Osteoblast (primary cell): ENCODE results near the gene TMCO1. TPM values are rescaled to one million over a fixed set of nuclear protein-coding genes. Genes with fewer than 3 reads are reported as not detected.

Experiments
- DNase-seq: peaks from one replicate; pipeline ENCODE4 v3.0.0; 2011; ENCODE audit warnings: low spot score, mixed read lengths; ENCODE audit not compliant: insufficient read length; ENCODE audit errors: missing footprints
- H2AFZ ChIP-seq: 2 replicates; pipeline ENCODE4 v1.6.0; 2011; ENCODE audit warnings: mild to moderate bottlenecking, low read length
- H3K27ac ChIP-seq: 2 replicates; pipeline ENCODE4 v1.5.1; 2011; ENCODE audit warnings: mild to moderate bottlenecking, low read depth, low read length, moderate library complexity
- H3K27me3 ChIP-seq: 2 replicates; pipeline ENCODE4 v1.6.0; 2012; ENCODE audit warnings: mild to moderate bottlenecking, control low read depth, inconsistent platforms, low read length, moderate library complexity; ENCODE audit not compliant: insufficient read depth
- H3K36me3 ChIP-seq: 2 replicates; pipeline ENCODE4 v1.5.1; 2011; ENCODE audit warnings: mild to moderate bottlenecking, low read length, control low read depth, moderate library complexity; ENCODE audit not compliant: insufficient read depth
- H3K4me1 ChIP-seq: 2 replicates; pipeline ENCODE4 v1.5.1; 2011; ENCODE audit warnings: mild to moderate bottlenecking, low read length, control low read depth, moderate library complexity; ENCODE audit not compliant: insufficient read depth
- H3K4me2 ChIP-seq: 2 replicates; pipeline ENCODE4 v1.6.0; 2011; ENCODE audit warnings: mild to moderate bottlenecking, low read length; ENCODE audit not compliant: insufficient read depth
- H3K4me3 ChIP-seq: fragments of 200-600 bp; sonication (generic); 3 replicates; pipeline ENCODE4 v1.5.1; 2012; ENCODE audit warnings: mild to moderate bottlenecking, low read length, inconsistent platforms; ENCODE audit not compliant: insufficient read depth
- H3K79me2 ChIP-seq: 2 replicates; pipeline ENCODE4 v1.6.0; 2012; ENCODE audit warnings: mild to moderate bottlenecking, low read length, control low read depth, inconsistent platforms; ENCODE audit not compliant: insufficient read depth
- H3K9me3 ChIP-seq: 2 replicates; pipeline ENCODE4 v1.5.1; 2011; ENCODE audit warnings: low read depth, low read length, control low read depth
- H4K20me1 ChIP-seq: 2 replicates; pipeline ENCODE4 v1.6.0; 2012; ENCODE audit warnings: mild to moderate bottlenecking, low read length, control low read depth; ENCODE audit not compliant: insufficient read depth
- total RNA-seq: library from RNA; depleted of rRNA; stranded (reverse); fragments of >200 nt; gene quantifications from 2 replicates; pipeline ENCODE4 v1.2.3, GENCODE V29; 2012
- TF ChIP-seq, protein P1 (sequence below): IDR thresholded peaks from 2 replicates; pipeline ENCODE4 v1.5.1; 2011; ENCODE audit warnings: mild to moderate bottlenecking, low read depth, low read length, moderate library complexity; ENCODE audit errors: extremely low read depth

The TMCO1 gene
- total RNA-seq, 1 donor = 87.6 TPM

DNA sequence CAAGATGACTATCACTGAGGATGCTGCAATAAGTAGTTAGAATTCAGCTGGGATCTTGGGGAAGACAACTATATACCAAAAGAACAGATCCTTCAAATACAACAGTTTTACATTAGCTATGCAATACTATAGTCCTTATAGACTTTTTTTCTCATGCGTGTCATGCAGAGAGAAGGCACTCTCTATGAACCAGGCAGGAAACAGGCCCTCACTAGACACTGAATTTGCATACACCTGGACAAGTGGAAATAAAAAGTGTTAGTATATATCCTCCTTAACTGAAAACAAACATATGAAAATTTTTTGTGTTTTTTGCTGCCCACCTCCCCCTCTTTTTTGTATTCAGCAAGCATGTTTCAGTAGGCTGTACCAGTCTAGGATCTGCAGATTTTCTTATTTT, 29.9 kb downstream of the TMCO1 start:
- Histone ChIP-seq H3K27ac (no peak overlapping the region), H3K79me2 (peaks cover 11% of the 10 kb centered on the region), H3K4me1 (no peaks in the 10 kb centered on the region), H2AFZ (no peak overlapping the region), H3K27me3 (no peaks in the 10 kb centered on the region), H4K20me1 (no peaks in the 10 kb centered on the region), H3K4me2 (no peak overlapping the region), H3K9me3 (no peaks in the 10 kb centered on the region), H3K36me3 (peaks cover 41% of the 10 kb centered on the region), H3K4me3 (no peak overlapping the region)
- TF ChIP-seq, protein P1, sequence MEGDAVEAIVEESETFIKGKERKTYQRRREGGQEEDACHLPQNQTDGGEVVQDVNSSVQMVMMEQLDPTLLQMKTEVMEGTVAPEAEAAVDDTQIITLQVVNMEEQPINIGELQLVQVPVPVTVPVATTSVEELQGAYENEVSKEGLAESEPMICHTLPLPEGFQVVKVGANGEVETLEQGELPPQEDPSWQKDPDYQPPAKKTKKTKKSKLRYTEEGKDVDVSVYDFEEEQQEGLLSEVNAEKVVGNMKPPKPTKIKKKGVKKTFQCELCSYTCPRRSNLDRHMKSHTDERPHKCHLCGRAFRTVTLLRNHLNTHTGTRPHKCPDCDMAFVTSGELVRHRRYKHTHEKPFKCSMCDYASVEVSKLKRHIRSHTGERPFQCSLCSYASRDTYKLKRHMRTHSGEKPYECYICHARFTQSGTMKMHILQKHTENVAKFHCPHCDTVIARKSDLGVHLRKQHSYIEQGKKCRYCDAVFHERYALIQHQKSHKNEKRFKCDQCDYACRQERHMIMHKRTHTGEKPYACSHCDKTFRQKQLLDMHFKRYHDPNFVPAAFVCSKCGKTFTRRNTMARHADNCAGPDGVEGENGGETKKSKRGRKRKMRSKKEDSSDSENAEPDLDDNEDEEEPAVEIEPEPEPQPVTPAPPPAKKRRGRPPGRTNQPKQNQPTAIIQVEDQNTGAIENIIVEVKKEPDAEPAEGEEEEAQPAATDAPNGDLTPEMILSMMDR = no peak
- DNase-seq = no peak

DNA sequence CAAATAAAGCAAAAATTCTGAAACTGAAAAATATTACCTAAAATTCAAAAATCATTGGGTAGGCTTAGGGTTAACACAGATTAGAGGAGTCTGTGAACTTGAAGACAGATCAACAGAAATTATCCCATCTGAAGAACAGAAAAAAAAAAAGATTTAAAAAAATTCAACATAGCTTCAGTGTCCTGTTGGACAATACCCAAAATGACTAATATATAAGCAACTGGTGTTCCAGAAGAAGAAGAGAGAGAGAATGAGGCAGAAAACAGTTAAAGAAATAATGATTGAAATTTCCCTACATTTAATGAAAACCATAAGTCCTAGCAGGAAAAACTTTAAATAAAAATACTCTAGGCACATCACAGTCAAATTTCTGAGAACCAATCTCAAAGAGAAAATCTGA, 31.5 kb downstream of the TMCO1 start:
- no peak for DNase-seq
- Histone ChIP-seq H3K27me3 (no peaks in the 10 kb centered on the region), H4K20me1 (no peaks in the 10 kb centered on the region), H2AFZ (no peak overlapping the region), H3K36me3 (peaks cover 26% of the 10 kb centered on the region), H3K27ac (no peak overlapping the region), H3K79me2 (peaks cover 11% of the 10 kb centered on the region), H3K4me2 (no peak overlapping the region), H3K4me3 (no peak overlapping the region), H3K4me1 (no peaks in the 10 kb centered on the region), H3K9me3 (no peaks in the 10 kb centered on the region)
- TF ChIP-seq, protein P1 = no peak

DNA sequence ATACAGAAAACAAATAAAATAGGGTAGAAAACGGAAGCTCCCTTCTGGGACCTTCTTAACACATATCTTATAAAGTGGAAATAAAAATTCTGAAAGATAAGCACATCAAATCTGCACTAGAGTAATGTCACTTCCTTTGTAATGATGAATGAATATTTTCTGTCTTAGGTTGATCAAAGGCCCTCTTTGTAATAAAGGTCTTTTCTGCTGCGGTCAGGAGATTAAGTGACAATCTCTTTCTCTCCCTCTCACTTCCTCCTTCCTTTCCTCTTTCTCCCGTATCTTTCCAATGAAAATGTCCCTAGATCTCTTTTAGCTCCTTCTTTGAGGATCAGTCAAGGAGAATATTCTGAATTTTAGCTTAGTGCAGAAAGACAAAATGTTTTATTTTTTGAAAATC, 33.8 kb downstream of the TMCO1 start:
- H3K36me3 ChIP-seq = peaks cover 6% of the 10 kb centered on the region
- TF ChIP-seq, protein P1 = no peak
- no peaks in the 10 kb centered on the region for H4K20me1 ChIP-seq
- peaks cover 11% of the 10 kb centered on the region for H3K79me2 ChIP-seq
- H3K4me2 ChIP-seq = no peak overlapping the region
- no peak for DNase-seq
- no peak overlapping the region for H2AFZ ChIP-seq
- no peaks in the 10 kb centered on the region for H3K9me3 ChIP-seq
- no peak overlapping the region for H3K4me3 ChIP-seq
- H3K27ac ChIP-seq = no peak overlapping the region
- no peaks in the 10 kb centered on the region for H3K27me3 ChIP-seq
- no peaks in the 10 kb centered on the region for H3K4me1 ChIP-seq

DNA sequence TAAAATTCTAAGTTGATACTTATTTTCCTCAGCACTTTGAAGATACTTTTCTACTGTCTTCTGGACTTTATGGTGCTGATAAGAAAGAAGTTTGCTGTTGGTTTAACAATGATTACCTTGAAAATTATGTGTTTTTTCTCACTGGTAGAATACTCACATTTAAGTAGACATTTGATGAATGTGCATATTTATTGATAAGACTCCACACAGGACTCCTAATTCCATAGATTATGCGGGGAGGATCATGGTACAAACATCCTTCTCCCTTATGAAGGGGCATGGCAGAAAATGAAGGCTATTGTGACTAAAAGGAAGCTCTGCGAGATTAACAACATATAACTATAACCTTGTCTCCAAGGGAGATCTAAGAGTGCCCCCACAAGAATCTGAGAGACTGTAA, 41.8 kb downstream of the TMCO1 start:
- no peak overlapping the region for H3K4me2 ChIP-seq
- H2AFZ ChIP-seq = no peak overlapping the region
- no peaks in the 10 kb centered on the region for H3K4me1 ChIP-seq
- H3K27ac ChIP-seq = no peak overlapping the region
- H3K4me3 ChIP-seq = no peak overlapping the region
- no peaks in the 10 kb centered on the region for H3K79me2 ChIP-seq
- no peak for DNase-seq
- TF ChIP-seq, protein P1 = no peak
- no peaks in the 10 kb centered on the region for H3K9me3 ChIP-seq
- H3K36me3 ChIP-seq = peaks cover 23% of the 10 kb centered on the region
- H4K20me1 ChIP-seq = no peaks in the 10 kb centered on the region
- H3K27me3 ChIP-seq = no peaks in the 10 kb centered on the region
